Daoy (cell line): ENCODE data around the gene KSR2. TPM values are rescaled to one million over a fixed set of nuclear protein-coding genes. Genes with fewer than 3 reads are reported as not detected.
A peak's percentile ranks its signal among the peaks of the same experiment; 100 is the strongest.

Source experiments
- DNase-seq: peaks from one replicate; pipeline ENCODE4 v3.0.0-alpha.2; 2015; ENCODE audit warnings: low read depth
- total RNA-seq: library from RNA; depleted of rRNA; stranded (reverse); fragments of >200 nt; shearing (Covaris generic); gene quantifications from 2 replicates; pipeline ENCODE4 v1.2.3, GENCODE V29; 2014

Gene KSR2
- total RNA-seq, 1 experiment from 2014 or later = 0.29 TPM

DNA sequence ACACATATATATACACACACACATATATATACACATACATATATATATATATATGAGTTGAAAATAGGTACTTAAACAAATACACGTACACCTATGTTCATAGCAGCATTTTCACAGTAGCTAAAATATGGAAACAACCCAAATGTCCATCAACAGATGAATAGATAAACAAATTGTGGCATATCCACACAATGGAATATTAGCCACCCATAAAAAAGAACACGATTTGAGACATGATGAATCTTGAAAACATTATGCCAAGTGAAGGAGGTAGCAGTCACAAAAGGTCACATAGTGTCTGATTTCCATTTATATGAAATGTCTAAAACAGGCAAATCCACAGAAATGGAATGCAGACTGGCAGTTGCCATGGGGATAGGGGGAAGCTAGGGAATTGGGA is 276.3 kb downstream of the KSR2 start:
- DNase-seq = no peak

DNA sequence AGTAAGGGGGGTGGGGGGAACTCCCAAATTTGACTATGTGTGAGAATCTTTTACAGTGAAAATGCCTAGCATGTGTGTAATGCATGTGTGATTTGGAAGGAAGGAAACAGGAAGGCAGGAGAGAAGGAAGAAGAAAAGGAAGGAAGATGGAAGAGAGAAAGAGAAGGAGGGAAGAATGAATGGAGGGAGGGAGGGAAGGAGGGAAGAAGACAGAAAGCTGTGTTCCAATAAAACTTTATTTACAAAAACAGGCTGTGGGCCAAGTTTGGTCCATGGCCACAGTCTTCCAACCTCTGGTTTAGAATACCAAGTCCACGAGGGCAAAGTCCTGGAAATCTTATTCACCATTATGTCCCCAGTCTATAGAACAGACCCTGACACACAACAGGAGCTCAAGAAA is 278.9 kb downstream of the KSR2 start:
- no peak for DNase-seq

DNA sequence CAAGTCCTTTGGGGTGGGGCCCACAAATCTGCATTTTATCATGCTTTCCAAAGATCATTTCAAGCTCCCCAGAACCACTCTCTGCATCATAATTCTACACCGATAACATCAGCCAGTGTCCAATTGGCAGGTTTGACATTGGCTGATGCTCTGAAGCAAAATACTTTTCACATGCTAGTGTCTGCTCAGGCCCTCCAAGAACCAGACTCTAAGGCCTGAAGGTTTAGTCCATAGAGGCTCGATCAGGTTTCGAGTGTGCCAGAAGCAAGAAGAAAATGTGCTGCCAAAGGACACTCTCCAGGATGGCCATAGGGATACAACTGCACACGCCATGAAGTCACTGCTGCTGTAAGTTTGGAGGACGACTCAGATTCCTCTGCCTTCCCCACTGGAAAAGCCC is 280.3 kb downstream of the KSR2 start:
- DNase-seq = no peak

DNA sequence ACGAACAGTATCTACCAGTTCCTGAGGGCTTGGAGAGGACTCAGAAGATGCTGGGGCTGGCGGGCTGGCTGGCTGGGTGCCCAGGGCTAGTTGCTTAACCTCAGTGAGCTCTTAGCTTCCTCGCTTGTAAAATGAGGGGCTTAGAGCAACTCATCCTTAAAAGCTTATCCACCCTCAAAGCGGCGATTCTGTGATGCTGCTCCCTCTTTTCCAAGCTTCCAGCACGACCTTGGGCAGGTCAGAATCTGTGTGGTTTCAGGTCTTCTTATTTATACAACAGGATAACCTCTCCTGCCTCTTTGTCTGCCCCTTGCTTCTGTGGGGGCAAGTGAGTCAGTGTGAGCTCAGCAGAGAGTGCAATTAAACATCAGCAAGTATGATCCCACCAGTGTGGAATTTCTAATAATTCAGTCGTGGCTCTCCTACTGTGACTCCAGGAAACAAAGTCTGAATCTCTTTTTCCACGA is 281.8 kb downstream of the KSR2 start:
- DNase-seq = peak; percentile 93

- no peak for DNase-seq
These were observed 282.6 kb downstream of the KSR2 start for GRCh38 chr12:117686210-117686609.

DNA sequence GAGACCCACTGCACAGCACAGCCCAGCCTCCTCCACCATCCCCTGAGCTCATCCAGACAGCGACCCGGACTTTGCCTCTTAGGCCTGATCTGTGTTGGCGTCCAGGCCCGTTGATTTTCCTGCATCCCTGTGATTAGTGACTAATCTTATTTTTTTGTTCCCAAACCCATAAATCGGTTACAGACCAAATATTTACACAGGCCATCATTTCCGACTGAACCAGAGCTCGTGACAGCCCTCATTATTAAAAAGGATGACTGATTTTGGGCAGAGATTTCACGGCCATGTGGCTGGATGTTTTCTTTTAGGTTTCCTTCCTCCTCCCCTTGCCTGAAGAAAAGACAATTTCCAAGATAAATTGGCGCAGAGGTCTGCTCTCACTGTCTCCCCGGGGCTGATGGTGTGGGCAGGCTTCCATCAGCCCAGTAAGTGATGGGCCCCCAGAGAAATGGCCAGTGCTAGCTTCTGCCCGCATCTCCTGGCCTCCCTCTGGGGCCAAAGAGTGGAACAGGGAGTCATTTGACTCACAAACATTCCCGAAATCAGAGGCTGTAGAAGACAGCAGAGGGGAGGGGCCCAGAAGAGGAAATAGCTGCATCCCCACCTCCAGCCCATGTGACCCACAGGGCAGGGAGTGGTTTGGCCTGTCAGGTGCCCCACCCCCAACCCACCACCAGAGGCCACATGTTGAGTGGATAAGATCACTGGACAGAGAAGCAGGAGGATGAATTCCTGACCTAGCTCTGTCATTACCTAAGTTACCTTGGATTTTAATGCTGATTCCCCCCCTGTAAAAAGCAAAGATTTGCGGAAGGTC is 283.5 kb downstream of the KSR2 start:
- peak; percentile 95 for DNase-seq

GRCh38 chr12:117684471-117684870 is 284.3 kb downstream of the KSR2 start:
- peak; percentile 48 for DNase-seq

DNA sequence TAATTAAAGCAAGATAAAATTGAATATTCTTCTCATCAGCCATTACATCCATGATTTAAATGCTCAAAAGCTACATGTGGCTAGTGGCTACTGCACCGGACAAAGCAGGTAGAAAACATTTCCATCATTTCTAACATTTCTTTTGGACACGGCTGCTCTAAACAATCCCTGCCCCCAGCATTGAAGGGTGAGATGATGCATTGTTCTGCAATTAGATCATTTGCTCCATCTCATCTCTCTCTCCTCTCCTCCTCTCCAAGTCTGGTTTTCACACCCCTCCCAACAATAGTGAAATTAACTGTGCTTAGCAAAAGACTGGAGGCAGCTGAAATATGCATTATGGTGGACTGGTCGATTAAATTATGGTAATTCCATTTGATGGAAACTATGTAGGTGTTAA is 288.5 kb downstream of the KSR2 start:
- DNase-seq = peak; percentile 59

- peak; percentile 28 for DNase-seq
These were observed 289.0 kb downstream of the KSR2 start for GRCh38 chr12:117679776-117680175.

DNA sequence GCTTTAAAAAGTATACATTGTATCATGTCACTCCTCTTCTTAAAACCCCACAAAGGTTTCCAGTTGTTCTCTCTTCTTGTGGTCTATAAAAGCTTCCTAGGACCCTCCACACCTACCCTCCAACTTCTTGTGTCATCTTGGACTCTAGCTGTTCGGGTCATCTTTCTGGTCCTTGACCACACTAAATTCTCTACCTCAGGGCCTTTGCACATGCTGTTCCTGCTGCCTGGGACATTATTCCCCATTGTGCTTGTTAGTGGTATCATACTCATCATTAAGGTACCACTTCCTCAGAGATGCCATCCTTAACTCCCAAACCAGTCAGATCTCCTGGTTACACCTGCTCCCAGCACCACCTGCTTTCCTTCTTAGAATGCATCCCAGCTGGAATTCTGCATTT is 294.0 kb downstream of the KSR2 start:
- no peak for DNase-seq

GRCh38 chr12:117674313-117674712 is 294.5 kb downstream of the KSR2 start:
- DNase-seq = peak; percentile 65

GRCh38 chr12:117671734-117672133 is 297.1 kb downstream of the KSR2 start:
- peak; percentile 70 for DNase-seq

DNA sequence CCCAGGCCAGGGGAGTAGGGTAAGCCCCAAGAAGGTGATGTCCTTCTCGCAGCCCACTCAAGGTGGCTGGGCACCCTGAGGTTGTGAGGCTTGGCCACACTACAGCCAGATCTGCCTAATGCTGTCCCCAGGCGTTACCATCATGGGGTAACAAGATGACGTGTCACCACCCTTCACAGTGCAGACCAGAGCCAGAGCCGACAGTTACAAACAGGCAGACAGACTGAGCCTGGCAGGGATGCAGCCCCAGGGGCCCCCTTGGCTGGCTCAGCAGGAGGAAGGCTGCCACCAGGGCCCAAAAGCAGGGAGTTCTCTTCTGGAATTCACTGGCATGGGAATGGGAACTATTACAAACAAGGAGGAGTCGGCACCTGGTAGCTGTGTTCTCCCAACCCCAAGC is 304.6 kb downstream of the KSR2 start:
- no peak for DNase-seq

DNA sequence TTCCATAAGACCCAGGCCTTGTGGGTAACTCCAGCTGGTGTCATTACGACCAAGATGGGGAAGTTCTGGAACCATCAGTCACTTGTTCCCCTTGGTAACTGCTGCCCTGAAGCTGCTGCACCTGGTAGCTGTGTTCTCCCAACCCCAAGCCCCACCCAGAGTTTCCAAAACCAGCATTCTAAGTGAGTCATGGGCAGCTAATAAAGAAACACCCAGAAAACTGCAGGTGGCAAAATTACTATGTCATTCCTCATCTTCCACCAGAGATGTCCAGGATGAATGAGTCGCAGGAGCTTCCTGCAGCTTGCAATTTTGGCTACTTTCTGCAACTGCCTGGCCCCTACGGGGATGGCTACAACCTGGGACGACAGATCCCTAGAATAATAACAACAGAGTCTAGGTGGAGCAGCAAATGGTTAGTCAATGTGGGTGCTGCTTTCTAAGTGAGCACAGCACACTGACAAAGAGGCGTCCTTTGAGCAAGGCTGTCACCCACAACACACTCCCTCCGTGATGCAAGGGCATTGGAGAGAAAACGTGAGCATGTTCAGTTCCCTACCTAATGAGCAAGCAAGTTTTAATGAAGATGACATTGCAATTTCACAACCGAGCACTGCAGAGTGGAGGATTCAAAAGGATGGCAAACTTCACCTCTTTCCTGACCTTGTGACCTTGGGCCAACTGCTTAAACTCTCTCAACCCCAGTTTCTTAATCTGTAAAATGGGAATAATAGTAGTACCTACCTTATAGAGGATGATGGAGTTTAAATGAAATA is 306.0 kb downstream of the KSR2 start:
- peak; percentile 49 for DNase-seq

DNA sequence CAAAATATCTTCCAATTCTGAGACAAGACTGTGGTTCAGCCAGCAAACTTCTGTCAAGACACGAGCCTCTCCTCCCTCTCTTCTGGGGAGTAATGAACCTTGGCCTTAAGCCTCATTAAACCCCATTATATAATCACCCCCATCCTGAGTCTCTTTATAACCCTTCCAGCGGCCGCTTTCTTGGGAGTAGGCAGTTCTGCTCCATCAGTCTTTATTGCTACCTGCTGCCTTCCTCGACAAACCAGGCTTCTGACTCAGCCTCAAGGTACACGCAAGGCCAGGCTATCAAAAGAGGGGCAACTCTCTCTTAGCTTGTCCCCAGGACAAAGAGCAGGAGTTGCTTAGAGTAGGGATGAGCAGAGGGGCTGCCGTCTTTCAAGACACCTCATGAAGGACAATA is 306.6 kb downstream of the KSR2 start:
- DNase-seq = no peak

- DNase-seq = no peak
These were observed 307.3 kb downstream of the KSR2 start for GRCh38 chr12:117661471-117661870.

DNA sequence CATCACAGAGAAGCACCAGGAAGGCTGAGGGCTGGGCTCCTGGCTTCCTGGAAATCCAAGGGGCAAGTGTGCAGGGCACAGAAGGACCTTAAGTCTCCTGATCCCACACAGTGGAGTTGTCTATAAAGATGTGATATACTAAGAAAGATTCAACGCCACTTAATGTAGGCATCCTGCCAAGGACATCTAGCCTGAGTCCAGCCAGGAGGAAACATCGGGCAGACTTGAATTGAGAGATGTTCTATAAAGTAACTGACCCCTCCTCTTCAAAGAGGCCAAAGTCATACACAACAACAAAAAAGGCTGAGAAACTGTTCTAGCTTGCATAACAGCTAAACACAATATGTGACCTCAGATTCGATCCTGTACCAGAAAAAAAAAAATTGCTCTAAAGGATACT is 307.9 kb downstream of the KSR2 start:
- DNase-seq = no peak

GRCh38 chr12:117658226-117658625 is 310.6 kb downstream of the KSR2 start:
- DNase-seq = no peak

GRCh38 chr12:117649796-117650195 is 319.0 kb downstream of the KSR2 start:
- no peak for DNase-seq

GRCh38 chr12:117646520-117646919 is 322.3 kb downstream of the KSR2 start:
- DNase-seq = no peak

DNA sequence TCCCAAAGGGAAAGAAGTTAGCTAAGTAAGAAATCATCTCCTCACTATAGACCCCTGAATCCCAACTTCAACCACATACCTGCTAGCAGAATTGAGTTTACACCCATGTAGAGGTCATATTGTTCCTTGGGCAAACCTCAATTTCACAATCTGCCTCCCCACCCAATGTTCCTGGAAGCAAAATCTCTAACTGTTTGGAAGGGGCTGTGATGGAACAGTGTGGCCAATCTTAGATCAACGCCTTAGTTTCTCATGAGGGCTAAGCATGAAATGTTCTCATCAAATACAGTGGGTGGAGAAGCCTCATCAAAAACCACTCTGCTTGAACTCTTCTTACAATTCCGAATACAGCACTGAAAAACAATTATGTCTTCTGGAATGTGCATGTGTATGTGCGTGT is 323.3 kb downstream of the KSR2 start:
- no peak for DNase-seq

DNA sequence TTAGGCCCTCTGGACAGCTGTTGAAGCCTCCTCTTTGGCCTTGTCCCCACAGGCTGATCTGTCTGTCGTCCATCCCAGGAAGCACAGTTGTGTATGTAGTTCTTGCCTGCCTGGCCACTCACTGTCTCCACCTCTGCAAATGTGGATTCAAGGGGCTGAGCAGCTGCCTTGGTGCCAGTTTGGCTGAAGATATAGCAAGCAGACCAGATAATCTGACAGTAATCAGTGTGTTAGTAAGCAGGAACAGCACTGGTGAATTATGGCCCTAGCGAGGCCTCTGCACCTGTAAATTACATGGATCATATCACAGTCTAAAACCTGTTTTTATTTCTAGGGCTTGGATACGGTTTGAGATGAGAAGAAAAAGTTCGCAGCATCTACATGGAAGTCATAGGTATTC is 324.8 kb downstream of the KSR2 start:
- DNase-seq = no peak

DNA sequence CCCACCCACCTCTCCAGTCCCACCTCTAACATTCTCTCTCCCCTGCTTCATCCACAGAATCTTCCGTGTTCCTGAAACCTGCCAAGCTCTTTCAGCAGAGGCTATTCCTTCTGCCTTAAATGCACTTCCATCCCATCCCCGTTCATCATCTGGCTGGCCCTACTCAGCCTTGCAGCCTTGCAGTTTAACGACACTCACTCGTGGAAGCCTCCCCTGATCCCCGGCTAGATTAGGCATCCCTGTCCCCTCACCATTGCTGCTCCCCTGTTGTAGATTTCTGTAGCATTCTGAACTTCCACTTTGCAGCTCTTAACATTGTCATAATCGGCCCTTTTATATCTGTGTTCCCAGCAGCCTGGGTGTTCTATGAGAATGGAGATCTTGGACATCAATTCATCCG is 326.9 kb downstream of the KSR2 start:
- no peak for DNase-seq
